Colonic mucosa (tissue), 4 donors: Measurements from ENCODE around the gene TMEM272. TPM values are rescaled to one million over a fixed set of nuclear protein-coding genes. Genes with fewer than 3 reads are reported as not detected.

Experiments used
- DNase-seq: peaks from one replicate; pipeline ENCODE4 v3.0.0-alpha.2; 2020
- H3K27ac ChIP-seq: fragments of 200-600 bp; one replicate; pipeline ENCODE4 v1.8.0; 2021
- H3K27me3 ChIP-seq: fragments of 200-600 bp; one replicate; pipeline ENCODE4 v1.8.0; 2021
- H3K36me3 ChIP-seq: fragments of 200-600 bp; one replicate; pipeline ENCODE4 v1.8.0; 2021
- H3K4me1 ChIP-seq: fragments of 200-600 bp; one replicate; pipeline ENCODE4 v1.8.0; 2021; ENCODE audit warnings: mild to moderate bottlenecking
- H3K4me3 ChIP-seq: fragments of 200-600 bp; one replicate; pipeline ENCODE4 v1.8.0; 2021
- H3K9ac ChIP-seq, 2 donors: one replicate each; pipeline ENCODE4 v1.7.0; 2013; ENCODE audit warnings: control low read depth in 2 of 2, low read depth in 2 of 2, low read length in 2 of 2
- H3K9me3 ChIP-seq: fragments of 200-600 bp; one replicate; pipeline ENCODE4 v1.8.0; 2021
- CTCF ChIP-seq: fragments of 200-600 bp; IDR thresholded peaks from one replicate; pipeline ENCODE4 v1.8.0; 2022; ENCODE audit warnings: antibody characterized with exemption, mild to moderate bottlenecking
- intact Hi-C: fragments of 100-400 bp; cut with DNase I; formaldehyde crosslinking; loops from one replicate; pipeline ENCODE4 v1.14.1; 2022
- total RNA-seq, 2 donors: library from RNA; stranded (reverse); fragmentation: NEBNext Ultra II Directional in 1 of 2; extraction: Animal tissue kit (Norgen Biotek cat#: 25700) in 1 of 2; gene quantifications; one replicate each; pipeline ENCODE4 v1.2.1, GENCODE V29; 2021
- donor health status: healthy.
- donor health status: DM: no; HTN: no; CAD: no.
- donor health status: DM: no; HTN: no; CAD: no.

Gene TMEM272
- total RNA-seq, 2 donors from 2014 or later: 0.12 TPM; not detected in 1

DNA sequence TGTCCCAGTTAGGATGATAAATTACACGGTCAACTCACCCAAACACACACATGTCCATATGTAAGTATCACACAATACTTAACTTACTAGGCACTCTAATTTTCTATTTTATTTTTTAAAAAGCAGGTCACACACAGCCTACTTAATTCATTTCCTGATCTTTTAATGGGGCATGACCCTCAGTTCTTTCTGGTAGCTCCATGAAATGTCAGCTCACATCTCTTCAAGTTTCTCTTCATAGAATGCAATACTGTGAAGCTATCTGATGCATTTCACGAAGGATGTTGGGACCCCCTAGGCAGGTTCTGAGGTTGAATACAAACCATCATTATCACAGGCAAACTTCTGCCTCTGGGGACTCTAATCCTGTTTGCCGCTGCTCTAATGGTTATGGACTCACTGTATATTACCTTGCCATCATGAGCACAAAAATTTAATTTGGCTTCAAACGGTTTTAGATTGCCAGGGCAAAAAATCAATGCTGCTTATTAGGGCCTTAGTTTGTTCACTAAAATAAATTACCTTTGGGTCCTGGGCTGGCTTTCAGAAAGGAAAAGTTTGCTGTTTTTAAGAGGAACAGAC is 24.9 kb downstream of the TMEM272 start:
- no peaks in the 10 kb centered on the region for H3K36me3 ChIP-seq
- TF ChIP-seq CTCF: no peak
- H3K9ac ChIP-seq: no peak overlapping the region
- no peak overlapping the region for H3K4me3 ChIP-seq
- no peak for DNase-seq
- no peaks in the 10 kb centered on the region for H3K27me3 ChIP-seq
- H3K9me3 ChIP-seq: no peaks in the 10 kb centered on the region
- no peak overlapping the region for H3K27ac ChIP-seq
- intact Hi-C loops: no loop called here
- no peaks in the 10 kb centered on the region for H3K4me1 ChIP-seq

GRCh38 chr13:51819544-51819943 is 25.4 kb downstream of the TMEM272 start:
- Histone ChIP-seq H3K4me3 (no peak overlapping the region), H3K27me3 (no peaks in the 10 kb centered on the region), H3K4me1 (no peaks in the 10 kb centered on the region), H3K36me3 (no peaks in the 10 kb centered on the region), H3K27ac (no peak overlapping the region), H3K9me3 (no peaks in the 10 kb centered on the region), H3K9ac (no peak overlapping the region)
- no peak for DNase-seq
- intact Hi-C loops: loop anchor here (5.0 to 10.0 kb wide), 2 partner anchors 308 to 385 kb away; partner anchors contain the start of gene NEK5
- TF ChIP-seq CTCF: no peak

DNA sequence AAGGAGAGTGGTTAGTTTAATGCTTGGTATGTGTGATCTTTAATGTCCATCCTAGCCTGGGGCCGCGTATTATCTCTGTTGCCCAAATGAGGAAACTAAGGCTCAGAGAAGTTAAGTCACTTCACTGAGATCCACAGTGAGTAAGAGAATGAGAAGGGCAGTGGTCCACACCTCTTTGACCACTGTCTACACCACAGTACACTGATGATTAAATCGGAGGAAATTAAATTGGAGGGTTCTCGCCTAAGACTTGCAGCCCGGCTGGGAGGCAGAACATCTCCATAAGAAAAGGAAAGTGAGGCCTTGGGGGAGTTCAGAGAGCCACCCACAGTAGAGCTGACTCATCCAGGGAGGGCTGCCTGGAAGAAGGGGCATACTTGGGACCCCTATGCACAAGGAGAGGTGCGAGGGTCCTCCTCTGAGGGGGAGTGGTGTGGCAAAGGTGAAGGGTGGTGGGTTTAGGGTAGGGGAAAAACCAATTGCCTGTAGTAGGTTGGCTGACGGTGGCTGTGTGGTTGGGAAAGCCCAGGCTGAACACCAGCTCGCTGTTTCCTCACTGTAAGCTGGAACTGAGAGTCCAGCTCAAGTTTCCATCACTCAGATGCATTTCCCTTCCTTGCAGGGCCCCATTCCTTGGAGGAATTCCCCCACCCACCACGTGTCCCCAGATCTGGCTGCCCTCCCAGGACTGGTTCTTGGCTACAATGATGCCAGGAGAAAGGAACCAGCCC is 26.0 kb downstream of the TMEM272 start:
- Histone ChIP-seq H3K27me3 (no peaks in the 10 kb centered on the region), H3K4me1 (no peaks in the 10 kb centered on the region), H3K27ac (no peak overlapping the region), H3K4me3 (no peak overlapping the region), H3K9ac (no peak overlapping the region), H3K36me3 (no peaks in the 10 kb centered on the region), H3K9me3 (no peaks in the 10 kb centered on the region)
- intact Hi-C loops: loop anchor here (5.0 to 10.0 kb wide), 2 partner anchors 308 to 386 kb away; partner anchors contain the start of gene NEK5
- DNase-seq: no peak
- TF ChIP-seq CTCF: no peak

DNA sequence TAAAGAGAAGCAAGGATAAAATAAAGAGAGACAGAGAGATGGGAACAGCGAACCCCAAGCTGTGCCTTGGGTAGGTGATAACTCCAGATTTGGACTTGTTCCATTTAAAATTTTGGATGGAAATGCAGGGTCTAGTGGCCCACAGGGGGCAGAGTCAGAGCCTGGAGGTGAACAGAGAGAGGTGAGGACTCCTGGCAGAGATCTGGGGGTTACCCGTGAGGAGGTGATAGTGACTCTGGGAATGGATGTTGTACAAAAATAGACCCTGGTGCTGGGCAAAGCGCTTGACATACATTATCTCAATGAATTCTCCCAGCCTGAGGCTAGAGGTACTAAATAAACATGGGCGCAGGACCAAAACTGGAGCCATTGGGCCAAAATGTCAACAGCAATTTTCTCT is 26.7 kb downstream of the TMEM272 start:
- no peaks in the 10 kb centered on the region for H3K4me1 ChIP-seq
- no peak overlapping the region for H3K9ac ChIP-seq
- DNase-seq: no peak
- H3K27ac ChIP-seq: no peak overlapping the region
- no peaks in the 10 kb centered on the region for H3K27me3 ChIP-seq
- H3K36me3 ChIP-seq: no peaks in the 10 kb centered on the region
- no peaks in the 10 kb centered on the region for H3K9me3 ChIP-seq
- TF ChIP-seq CTCF: no peak
- no peak overlapping the region for H3K4me3 ChIP-seq
- intact Hi-C loops: loop anchor here (5.0 to 10.0 kb wide), 2 partner anchors 309 to 387 kb away; partner anchors contain the start of gene NEK5

DNA sequence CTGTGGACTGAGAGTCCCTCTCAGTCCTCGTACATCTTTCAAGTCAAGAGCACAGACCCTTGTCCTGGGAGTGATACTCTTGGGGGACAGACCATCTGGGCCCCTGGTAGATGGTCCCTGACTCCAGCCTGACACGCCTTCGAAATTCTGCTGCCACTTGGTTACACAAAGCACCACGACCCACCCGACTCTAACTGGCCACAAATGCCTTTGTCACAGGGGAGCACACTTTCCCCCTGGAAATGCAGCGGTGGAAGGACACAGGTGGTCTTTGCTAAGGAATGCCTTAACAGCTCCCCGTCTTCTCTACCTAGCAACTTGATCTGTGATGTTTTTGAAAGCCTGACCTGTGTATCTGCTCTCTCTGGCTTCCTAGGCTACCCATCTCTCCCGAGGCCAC is 27.3 kb downstream of the TMEM272 start:
- no peaks in the 10 kb centered on the region for H3K9me3 ChIP-seq
- no peak for TF ChIP-seq CTCF
- H3K27me3 ChIP-seq: no peaks in the 10 kb centered on the region
- intact Hi-C loops: loop anchor here (5.0 to 10.0 kb wide), 2 partner anchors 310 to 387 kb away; partner anchors contain the start of gene NEK5
- H3K27ac ChIP-seq: no peak overlapping the region
- no peak overlapping the region for H3K9ac ChIP-seq
- no peaks in the 10 kb centered on the region for H3K36me3 ChIP-seq
- no peak for DNase-seq
- no peak overlapping the region for H3K4me3 ChIP-seq
- no peaks in the 10 kb centered on the region for H3K4me1 ChIP-seq
